NCI-H82 (cell line): Measurements from ENCODE around the gene METTL9.
A peak's percentile ranks its signal among the peaks of the same experiment; 100 is the strongest.
"Not testable (repeated sequence)": the region's sequence is repeated elsewhere in the genome, so short reads cannot be mapped to it uniquely, and the experiment has no call there.

ENCODE experiments used
- DNase-seq: peaks from one replicate; lab custom pipeline; 2025; lab: John Stamatoyannopoulos, UW

The METTL9 gene

GRCh38 chr16:21610766-21611165 lies 11.4 kb downstream of the METTL9 start:
- DNase-seq: no peak

- peak; percentile 33 for DNase-seq
Measured at GRCh38 chr16:21611198-21611555, 11.8 kb downstream of the METTL9 start.

- DNase-seq: peak; percentile 92
Measured at GRCh38 chr16:21611556-21612384, 12.4 kb downstream of the METTL9 start.

DNA sequence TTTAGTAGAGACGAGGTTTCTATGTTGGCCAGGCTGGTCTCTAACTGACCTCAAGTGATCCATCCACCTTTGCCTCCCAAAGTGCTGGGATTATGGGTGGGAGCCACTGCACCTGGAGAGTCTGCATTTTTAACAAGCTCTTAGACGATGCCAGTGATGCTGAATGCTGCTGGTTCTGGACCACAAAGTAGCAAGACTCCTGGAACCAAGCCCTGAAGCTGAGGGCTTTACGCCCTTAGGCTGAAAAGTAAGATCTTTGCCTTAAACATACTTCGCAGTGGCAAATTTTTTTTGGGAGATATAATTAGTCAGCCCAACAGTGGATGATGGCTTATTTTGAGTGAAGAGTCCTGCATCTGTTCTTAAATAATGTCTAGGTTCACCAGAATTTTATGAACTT lies 14.0 kb downstream of the METTL9 start:
- DNase-seq: no peak

DNA sequence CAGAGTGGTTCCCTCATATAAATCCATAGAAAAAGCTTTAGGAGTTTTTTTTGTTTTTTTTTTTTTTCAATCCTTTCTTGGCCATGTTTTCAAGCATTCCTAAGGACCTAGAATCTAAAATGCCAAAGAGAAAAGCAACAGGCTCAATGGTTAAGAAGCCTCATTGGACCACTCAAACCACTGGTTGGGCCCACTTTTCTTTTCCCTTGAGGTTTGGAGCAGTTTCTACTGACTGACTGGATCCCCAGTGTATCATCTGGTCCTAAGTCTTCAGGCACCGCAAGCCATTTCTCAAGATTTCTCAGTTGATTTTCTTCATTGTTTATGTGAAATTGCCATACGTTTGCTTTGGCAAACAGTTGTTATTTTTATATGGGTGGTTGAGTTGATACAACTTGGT lies 14.4 kb downstream of the METTL9 start:
- DNase-seq: no peak

DNA sequence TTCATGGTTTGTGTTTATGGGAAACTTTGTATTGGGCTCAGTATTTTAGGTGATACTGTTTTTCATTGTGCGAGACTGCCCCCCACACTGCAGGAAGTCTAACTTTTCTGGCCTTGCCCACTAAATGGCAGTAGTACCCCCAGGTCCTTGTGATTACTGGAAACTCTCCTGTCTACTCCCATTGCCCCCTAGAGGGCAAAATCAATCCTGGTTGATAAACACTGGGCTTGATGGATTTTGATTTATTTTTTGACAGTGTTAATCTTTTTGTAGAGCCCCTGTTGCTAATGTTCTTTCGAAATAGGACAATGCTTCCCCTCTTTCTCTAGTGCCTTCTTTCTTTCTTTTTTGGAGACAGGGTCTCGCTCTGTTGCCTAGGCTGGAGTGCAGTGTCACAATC lies 15.5 kb downstream of the METTL9 start:
- DNase-seq: peak; percentile 36

- DNase-seq: no peak
Measured at GRCh38 chr16:21617607-21618006, 18.2 kb downstream of the METTL9 start.

GRCh38 chr16:21618281-21618680 lies 18.9 kb downstream of the METTL9 start:
- no peak for DNase-seq

- peak; percentile 46 for DNase-seq
Measured at GRCh38 chr16:21619765-21620425, 20.5 kb downstream of the METTL9 start.

DNA sequence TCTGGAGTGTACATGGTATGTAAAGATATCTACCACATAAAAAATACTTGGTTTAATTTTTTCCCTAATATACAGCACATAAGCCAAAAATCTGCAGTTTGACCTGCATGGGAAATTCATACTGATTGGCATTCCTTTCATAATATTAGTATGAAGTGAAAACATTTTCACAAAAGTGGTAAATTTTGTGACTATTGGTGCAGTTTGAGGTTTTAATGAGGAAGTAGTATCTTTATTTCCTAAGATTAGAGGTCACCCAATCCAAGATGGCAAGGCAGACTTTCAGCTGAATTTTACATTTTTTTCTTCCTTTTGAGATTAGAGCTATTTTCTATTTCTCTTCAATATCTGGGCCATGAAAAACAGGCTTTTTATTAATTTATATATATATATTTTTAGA lies 21.2 kb downstream of the METTL9 start:
- DNase-seq: no peak

DNA sequence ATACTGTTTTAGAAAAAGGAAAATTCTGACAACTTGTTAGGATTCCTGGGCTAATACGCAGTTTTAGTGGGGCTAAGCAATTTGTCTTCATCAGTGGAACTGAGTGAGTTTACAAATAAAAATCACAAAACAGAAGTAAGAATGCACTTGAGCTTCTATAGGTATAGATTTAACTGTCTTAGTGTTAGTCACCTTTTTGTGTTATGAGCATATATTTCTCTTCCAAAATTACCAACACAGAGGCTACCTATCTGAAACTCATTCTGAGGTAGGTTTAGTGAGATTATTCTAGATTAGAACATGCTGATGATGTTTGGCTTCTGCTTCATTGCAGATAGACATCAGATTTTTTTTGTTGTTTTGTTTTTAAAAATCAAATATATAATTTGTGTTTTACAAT lies 23.2 kb downstream of the METTL9 start:
- no peak for DNase-seq

DNA sequence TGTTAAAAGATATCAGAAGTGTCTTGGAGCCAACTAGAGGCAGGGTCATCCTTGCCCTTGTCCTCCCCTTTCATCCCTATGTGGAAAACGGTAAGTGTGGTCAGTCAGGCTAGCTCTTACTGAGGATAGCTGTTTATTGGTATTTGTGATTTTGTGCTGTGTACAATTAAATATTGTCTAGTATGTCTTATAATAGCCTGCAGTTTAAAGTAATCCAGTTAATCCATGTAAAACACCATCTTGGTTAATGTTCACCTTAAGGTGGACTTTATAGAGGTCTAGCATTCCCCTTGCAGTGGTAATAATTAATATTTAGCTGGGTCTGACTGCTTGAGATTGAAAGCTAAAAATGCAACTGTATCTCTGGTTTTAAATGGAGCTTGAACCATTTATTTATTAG lies 25.6 kb downstream of the METTL9 start:
- DNase-seq: no peak

GRCh38 chr16:21626659-21627277 lies 27.4 kb downstream of the METTL9 start:
- no peak for DNase-seq

- DNase-seq: no peak
Measured at GRCh38 chr16:21628121-21628726, 28.8 kb downstream of the METTL9 start.

GRCh38 chr16:21628772-21629171 lies 29.4 kb downstream of the METTL9 start:
- DNase-seq: no peak

DNA sequence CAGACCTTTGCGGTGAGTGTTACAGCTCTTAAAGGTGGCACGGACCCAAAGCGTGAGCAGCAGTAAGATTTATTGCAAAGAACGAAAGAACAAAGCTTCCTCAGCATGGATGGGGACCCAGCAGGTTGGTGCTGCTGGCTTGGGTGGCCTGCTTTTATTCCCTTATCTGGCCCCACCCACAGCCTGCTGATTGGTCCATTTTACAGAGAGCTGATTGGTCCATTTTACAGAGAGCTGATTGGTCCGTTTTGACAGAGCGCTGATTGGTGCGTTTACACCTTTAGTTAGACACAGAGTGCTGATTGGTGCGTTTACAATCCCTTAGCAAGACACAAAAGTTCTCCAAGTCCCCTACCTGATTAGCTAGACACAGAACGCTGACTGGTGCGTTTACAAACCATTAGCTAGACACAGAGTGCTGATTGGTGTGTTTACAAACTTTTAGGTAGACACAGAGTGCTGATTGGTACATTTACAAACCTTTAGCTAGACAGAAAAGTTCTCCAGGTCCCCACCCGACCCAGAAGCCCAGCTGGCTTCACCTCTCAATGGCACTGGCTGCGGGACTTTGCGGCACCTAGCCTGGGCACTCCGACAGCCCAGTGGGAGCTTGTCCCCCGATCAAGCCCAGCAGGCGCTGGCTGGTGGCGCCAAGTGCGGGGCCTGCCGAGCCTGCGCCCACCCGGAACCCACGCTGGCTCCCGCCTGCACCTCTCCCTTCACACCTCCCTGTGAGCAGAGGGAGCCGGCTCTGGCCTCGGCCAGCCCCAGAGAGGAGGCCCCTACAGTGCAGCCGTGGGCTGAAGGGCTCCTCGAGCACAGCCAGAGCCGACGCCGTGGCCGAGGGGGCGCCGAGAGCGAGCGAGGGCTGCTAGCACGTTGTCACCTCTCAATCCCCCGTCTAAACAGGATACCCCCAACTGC lies 30.5 kb downstream of the METTL9 start:
- DNase-seq: not testable (repeated sequence)

GRCh38 chr16:21630866-21631265 lies 31.5 kb downstream of the METTL9 start:
- not testable (repeated sequence) for DNase-seq

DNA sequence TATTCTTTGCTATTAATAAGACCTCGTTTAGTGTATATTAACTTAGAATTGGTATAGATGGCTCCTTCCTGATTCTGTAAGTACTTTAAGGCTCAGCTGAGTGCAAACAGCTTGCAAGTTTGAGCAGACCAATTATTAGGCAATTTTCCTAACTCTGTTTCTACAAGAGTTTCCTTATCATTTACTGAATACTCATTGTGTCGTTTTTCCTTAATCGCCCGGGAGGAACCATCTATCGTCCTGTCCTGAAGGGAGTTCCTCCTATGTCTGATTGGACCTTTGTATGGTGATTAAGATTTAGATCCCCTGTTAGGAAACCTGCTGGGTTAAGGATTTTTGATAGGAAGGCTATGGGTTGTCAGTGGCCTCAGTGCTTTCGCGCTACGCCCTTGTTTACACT lies 32.0 kb downstream of the METTL9 start:
- not testable (repeated sequence) for DNase-seq

DNA sequence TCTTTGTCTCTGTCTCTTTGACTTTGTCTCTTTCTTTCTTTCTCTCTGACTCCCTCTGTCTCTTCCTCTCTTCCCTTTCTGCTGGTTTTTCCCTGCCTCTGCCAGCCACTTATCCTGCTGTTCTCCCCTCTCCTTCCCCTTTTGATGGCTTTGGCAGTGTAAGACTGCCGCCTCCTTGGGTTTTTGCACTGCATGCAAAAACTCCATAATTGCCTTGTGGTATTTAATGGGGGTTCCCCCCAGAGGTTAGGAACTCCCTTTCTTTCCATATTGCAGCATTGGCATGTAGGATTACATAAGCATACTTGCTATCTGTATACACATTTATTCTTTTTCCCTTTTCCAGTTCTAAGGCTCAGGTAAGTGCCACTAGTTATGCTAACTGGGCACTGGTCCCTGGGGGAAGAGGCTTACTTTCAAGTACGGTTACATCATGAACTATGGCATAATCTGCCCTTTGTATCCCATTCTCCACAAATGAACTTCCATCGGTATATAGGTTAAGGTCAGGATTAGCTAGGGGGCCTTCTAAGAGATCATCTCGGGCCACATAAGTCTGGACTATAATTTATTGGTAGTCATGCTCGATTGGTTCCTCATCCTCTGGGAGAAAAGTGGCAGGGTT lies 32.7 kb downstream of the METTL9 start:
- not testable (repeated sequence) for DNase-seq

DNA sequence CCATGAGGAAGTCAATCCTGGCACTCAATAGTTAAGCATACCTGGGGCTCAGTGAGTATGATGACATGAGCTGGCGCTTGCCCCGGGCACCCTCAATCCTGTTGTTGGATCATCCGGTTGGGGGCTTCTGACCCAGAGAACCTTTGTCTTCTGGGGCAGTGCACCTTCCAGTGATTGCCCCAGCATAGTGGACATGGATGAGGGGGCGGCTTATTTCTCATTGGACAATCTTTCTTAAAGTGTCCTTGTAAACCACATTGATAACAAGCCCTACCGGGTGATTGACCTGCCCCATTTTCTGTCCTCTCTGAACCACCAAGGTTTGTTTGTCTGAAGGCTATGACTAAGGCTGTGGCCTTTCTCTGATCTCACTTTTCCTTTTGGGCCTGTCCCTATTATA lies 34.8 kb downstream of the METTL9 start:
- no peak for DNase-seq

GRCh38 chr16:21635694-21636093 lies 36.3 kb downstream of the METTL9 start:
- DNase-seq: not testable (repeated sequence)
